OCI-LY7 (cell line): ENCODE data around the gene IDE.
A peak's percentile ranks its signal among the peaks of the same experiment; 100 is the strongest.

ENCODE experiments used
- EZH2phosphoT487 ChIP-seq: fragments of 200-600 bp; sonication (generic); IDR thresholded peaks from 2 replicates; pipeline ENCODE4 v1.6.1; 2018; ENCODE audit warnings: low read depth, borderline replicate concordance, mild to moderate bottlenecking, mixed run types, antibody characterized with exemption, low read length, moderate library complexity, mixed read lengths
- TF ChIP-seq, protein P1 (sequence below): fragments of 200-600 bp; sonication (generic); conservative IDR thresholded peaks from 2 replicates; pipeline ENCODE4 v1.5.1; 2014; ENCODE audit warnings: mild to moderate bottlenecking, antibody characterized with exemption, low read length, moderate library complexity, mixed read lengths

DNA sequence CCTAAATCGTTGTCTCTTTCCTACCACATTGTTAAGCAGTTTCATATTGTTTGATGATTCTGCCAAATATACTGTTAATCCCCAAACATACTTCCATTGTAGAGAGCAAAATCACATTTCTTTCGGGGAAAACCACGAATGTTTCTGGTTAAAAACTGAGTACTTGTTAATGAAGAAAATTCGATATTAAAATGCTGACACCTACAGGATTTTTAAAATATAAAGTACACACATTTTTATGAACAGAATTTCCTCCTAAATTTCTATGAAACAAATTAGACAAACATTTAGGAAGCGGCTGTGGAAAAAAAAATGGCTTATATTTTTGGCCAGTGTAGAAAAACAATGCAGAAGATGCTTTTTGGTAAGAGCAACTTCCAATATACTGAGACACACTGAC, 68.8 kb downstream of the IDE start:
- TF ChIP-seq, protein P1, sequence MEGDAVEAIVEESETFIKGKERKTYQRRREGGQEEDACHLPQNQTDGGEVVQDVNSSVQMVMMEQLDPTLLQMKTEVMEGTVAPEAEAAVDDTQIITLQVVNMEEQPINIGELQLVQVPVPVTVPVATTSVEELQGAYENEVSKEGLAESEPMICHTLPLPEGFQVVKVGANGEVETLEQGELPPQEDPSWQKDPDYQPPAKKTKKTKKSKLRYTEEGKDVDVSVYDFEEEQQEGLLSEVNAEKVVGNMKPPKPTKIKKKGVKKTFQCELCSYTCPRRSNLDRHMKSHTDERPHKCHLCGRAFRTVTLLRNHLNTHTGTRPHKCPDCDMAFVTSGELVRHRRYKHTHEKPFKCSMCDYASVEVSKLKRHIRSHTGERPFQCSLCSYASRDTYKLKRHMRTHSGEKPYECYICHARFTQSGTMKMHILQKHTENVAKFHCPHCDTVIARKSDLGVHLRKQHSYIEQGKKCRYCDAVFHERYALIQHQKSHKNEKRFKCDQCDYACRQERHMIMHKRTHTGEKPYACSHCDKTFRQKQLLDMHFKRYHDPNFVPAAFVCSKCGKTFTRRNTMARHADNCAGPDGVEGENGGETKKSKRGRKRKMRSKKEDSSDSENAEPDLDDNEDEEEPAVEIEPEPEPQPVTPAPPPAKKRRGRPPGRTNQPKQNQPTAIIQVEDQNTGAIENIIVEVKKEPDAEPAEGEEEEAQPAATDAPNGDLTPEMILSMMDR = peak; percentile 37
- no peak for TF ChIP-seq EZH2phosphoT487
